IPS-15b (cell line): Measurements from ENCODE around the gene ST6GALNAC3.
"Not testable (repeated sequence)": the region's sequence is repeated elsewhere in the genome, so short reads cannot be mapped to it uniquely, and the experiment has no call there.

Experiments used
- H3K27me3 ChIP-seq: one replicate; pipeline ENCODE4 v1.6.1; 2013; ENCODE audit warnings: low read length; ENCODE audit not compliant: control insufficient read depth, insufficient read depth
- H3K36me3 ChIP-seq: one replicate; pipeline ENCODE4 v1.6.1; 2013; ENCODE audit warnings: low read length; ENCODE audit not compliant: control insufficient read depth, insufficient read depth
- H3K4me1 ChIP-seq: one replicate; pipeline ENCODE4 v1.6.1; 2013; ENCODE audit warnings: mild to moderate bottlenecking, low read length; ENCODE audit not compliant: control insufficient read depth, insufficient read depth
- H3K4me3 ChIP-seq: one replicate; pipeline ENCODE4 v1.5.1; 2013; ENCODE audit warnings: low read depth, low read length
- H3K9ac ChIP-seq: one replicate; pipeline ENCODE4 v1.6.1; 2013; ENCODE audit warnings: low read depth, mild to moderate bottlenecking, low read length
- H3K9me3 ChIP-seq: one replicate; pipeline ENCODE4 v1.6.1; 2013; ENCODE audit warnings: mild to moderate bottlenecking, low read length; ENCODE audit not compliant: control insufficient read depth, insufficient read depth

Gene ST6GALNAC3

DNA sequence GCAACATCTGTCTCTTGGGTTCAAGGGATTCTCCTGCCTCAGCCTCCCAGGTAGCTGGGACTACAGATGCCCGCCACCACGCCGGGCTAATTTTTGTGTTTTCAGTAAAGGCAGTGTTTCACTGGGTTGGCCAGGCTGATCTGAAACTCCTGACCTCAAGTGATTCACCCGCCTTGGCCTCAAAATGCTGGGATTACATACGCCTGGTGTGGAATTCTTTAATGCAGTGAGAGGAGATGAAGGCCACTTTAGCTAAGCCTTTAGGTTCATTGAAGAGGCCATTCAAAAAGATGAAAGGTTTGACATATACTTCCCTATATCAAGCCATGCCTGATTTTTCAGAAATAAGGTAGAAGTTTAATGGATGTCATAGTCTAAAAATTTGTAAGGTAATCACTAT, 162.7 kb downstream of the ST6GALNAC3 start:
- Histone ChIP-seq H3K4me3 (no peak overlapping the region), H3K9ac (no peak overlapping the region), H3K9me3 (no peaks in the 10 kb centered on the region), H3K27me3 (no peaks in the 10 kb centered on the region), H3K4me1 (peaks cover 26% of the 10 kb centered on the region), H3K36me3 (no peaks in the 10 kb centered on the region)

DNA sequence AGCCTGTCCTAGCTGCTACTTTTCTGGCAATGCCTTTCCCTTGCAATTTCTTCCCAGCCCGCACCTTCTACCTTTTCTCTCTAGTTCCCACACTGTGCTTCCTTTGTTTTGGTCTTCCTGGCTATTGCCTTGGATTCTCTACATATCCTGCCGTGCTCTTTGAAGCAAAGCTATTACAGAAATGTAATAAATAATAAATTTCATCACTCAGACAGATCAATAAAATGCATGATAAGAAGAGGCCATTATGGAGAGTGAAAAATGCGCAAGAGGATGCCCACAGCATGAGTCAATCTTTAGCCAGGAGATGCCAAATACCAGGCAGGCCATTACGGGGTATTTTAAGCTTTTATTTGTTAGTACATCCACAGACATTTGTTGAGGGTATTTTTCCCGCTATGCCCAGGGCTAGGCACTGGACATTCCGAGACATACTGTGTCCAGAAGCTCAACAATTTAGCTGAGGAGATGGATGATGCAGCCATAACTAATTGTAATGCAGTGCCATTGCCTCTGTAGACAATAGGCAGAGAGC, 163.6 kb downstream of the ST6GALNAC3 start:
- H3K9me3 ChIP-seq, result no peaks in the 10 kb centered on the region
- no peaks in the 10 kb centered on the region for H3K27me3 ChIP-seq
- no peaks in the 10 kb centered on the region for H3K36me3 ChIP-seq
- peaks cover 26% of the 10 kb centered on the region for H3K4me1 ChIP-seq
- no peak overlapping the region for H3K4me3 ChIP-seq
- no peak overlapping the region for H3K9ac ChIP-seq

- peaks cover 18% of the 10 kb centered on the region for H3K4me1 ChIP-seq
- no peaks in the 10 kb centered on the region for H3K27me3 ChIP-seq
- no peaks in the 10 kb centered on the region for H3K36me3 ChIP-seq
- H3K9ac ChIP-seq, result no peak overlapping the region
- no peak overlapping the region for H3K4me3 ChIP-seq
- no peaks in the 10 kb centered on the region for H3K9me3 ChIP-seq
These were observed 164.9 kb downstream of the ST6GALNAC3 start for GRCh38 chr1:76239470-76239918.

GRCh38 chr1:76240316-76240715, 165.8 kb downstream of the ST6GALNAC3 start:
- Histone ChIP-seq H3K4me3 (no peak overlapping the region), H3K36me3 (no peaks in the 10 kb centered on the region), H3K9ac (no peak overlapping the region), H3K4me1 (peaks cover 17% of the 10 kb centered on the region), H3K9me3 (no peaks in the 10 kb centered on the region), H3K27me3 (no peaks in the 10 kb centered on the region)

- H3K9ac ChIP-seq, H3K27me3 ChIP-seq, H3K9me3 ChIP-seq, H3K4me3 ChIP-seq, H3K36me3 ChIP-seq: not testable (repeated sequence)
- peaks cover 21% of the 10 kb centered on the region for H3K4me1 ChIP-seq
These were observed 168.0 kb downstream of the ST6GALNAC3 start for GRCh38 chr1:76242587-76242986.

DNA sequence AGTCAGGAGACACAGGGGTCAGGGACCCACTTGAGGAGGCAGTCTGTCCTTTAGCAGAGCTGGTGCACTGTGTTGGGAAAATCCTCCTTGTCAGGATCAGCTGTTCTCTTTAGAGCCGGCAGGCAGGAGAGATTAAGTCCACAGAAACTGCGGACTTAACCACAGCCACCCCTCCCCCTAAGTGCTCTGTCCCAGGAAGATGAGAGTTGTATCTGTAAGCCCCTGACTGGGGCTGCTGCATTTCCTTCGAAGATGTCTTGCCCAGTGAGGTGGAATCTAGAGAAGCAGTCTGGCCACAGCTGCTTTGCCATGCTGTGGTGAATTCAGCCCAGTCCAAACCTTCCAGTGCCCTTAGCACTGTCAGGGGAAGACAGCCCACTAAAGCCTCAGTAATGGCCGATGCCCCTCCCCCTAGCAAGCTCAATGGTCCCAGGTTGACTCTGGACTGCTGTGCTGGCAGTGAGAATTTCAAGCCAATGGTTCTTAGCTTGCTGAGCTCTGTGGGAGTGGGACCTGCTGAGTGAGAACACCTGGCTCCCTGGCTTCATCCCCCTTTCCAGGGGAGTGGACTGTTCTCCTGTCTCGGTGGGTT, 172.8 kb downstream of the ST6GALNAC3 start:
- Histone ChIP-seq H3K9ac (no peak overlapping the region), H3K27me3 (no peaks in the 10 kb centered on the region), H3K4me1 (peaks cover 5% of the 10 kb centered on the region), H3K4me3 (no peak overlapping the region), H3K36me3 (no peaks in the 10 kb centered on the region), H3K9me3 (no peaks in the 10 kb centered on the region)

DNA sequence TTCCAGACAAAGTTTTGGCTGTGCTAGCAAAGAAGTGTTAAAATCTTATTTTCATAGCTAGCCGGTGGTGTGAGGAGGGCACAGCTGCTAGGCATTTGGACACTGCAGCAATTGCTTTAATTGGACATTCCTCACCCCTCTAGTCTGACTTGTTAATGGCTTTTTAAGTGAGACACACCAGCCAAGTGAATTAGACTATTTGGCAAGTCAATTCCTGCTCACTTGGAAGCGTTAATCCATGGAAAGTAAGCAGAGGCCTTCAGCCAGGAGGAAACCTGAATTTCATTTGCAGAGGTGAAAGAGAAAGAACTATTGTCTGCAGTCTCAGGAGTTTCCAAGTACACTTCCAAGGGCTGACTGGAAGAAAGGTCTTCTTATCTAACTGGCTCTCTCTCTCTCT, 175.7 kb downstream of the ST6GALNAC3 start:
- Histone ChIP-seq H3K4me3 (no peak overlapping the region), H3K9me3 (no peaks in the 10 kb centered on the region), H3K4me1 (peaks cover 11% of the 10 kb centered on the region), H3K27me3 (no peaks in the 10 kb centered on the region), H3K36me3 (no peaks in the 10 kb centered on the region), H3K9ac (no peak overlapping the region)

DNA sequence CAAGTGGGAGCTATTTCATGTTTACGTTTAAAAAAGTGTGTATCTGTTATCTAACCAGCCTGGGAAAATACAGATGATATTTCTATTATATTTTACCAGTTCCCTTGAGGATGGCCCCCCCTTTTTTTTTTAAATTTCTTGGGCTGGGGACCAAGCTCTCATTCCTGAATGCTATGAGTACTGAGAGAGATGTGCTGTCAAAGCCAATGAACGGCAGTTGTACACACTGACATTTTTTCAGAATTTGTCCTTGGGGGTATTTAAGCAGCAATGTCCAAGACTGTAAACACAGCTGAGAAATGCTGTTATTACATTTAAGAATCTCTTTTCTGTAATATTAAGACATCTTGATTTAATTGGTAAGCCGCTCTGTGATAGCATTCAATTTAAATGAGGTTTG, 177.9 kb downstream of the ST6GALNAC3 start:
- no peak overlapping the region for H3K9ac ChIP-seq

DNA sequence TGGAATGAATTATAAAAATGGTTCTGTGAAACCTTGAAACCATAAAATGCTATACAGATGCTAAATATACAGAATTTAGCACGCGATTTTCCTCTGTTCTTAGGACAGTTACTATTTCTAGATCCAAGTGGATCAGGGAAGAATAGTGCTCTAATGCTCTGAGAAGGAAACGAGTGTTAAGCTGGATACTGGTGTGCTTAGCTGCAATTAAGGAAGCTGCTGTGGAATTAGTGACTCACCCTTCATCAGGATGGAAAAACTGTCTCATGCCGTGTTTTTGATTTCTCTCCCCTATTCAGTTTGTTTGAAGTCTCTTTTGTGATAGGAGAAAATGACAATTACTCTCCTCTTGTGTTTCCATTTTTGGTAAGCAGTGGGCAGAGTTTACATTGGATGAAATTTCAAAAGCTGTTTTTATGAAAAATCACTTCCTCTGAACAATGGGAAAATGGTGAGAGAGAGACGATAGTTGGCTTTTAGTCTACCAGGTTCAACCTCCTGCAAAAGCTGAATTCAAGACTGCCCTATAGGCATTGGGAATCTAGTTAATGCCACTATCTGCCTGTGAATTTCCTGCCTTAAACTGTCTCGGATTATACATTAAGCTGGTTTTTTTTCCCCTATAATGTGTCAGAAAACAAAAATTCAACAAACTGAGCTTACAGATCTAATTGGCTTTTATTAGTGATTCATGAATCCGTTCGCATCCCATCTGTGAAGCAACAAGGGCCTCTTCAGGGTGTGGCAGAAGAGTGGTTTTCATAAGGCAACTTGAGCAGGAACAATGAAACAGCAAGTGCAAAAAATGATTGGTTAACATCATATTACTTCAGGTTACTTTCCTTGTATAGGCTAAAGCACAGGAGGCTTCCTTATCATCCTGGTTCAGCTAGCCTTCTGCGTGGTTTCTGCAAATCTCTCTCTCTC, 179.8 kb downstream of the ST6GALNAC3 start:
- no peaks in the 10 kb centered on the region for H3K9me3 ChIP-seq
- no peak overlapping the region for H3K4me3 ChIP-seq
- H3K4me1 ChIP-seq, result peaks cover 6% of the 10 kb centered on the region
- no peaks in the 10 kb centered on the region for H3K36me3 ChIP-seq
- H3K9ac ChIP-seq, result no peak overlapping the region
- H3K27me3 ChIP-seq, result no peaks in the 10 kb centered on the region

More for the DNA sequence above, 177.9 kb downstream of the ST6GALNAC3 start:
- Histone ChIP-seq H3K4me1 (peaks cover 9% of the 10 kb centered on the region), H3K4me3 (no peak overlapping the region), H3K36me3 (no peaks in the 10 kb centered on the region), H3K9me3 (no peaks in the 10 kb centered on the region), H3K27me3 (no peaks in the 10 kb centered on the region)

- Histone ChIP-seq H3K36me3 (no peaks in the 10 kb centered on the region), H3K27me3 (no peaks in the 10 kb centered on the region)
These were observed 182.0 kb downstream of the ST6GALNAC3 start for GRCh38 chr1:76256289-76257223.

GRCh38 chr1:76257823-76258222, 183.3 kb downstream of the ST6GALNAC3 start:
- Histone ChIP-seq H3K27me3 (no peaks in the 10 kb centered on the region), H3K9ac (no peak overlapping the region), H3K4me1 (peaks cover 6% of the 10 kb centered on the region), H3K36me3 (no peaks in the 10 kb centered on the region), H3K9me3 (no peaks in the 10 kb centered on the region), H3K4me3 (no peak overlapping the region)

More at GRCh38 chr1:76256289-76257223, 182.0 kb downstream of the ST6GALNAC3 start:
- Histone ChIP-seq H3K9ac (no peak overlapping the region), H3K4me1 (peaks cover 6% of the 10 kb centered on the region), H3K4me3 (no peak overlapping the region), H3K9me3 (no peaks in the 10 kb centered on the region)
